ENCODE measurements around the gene ZCCHC14. TPM values are rescaled to one million over a fixed set of nuclear protein-coding genes. Genes with fewer than 3 reads are reported as not detected.
"Not testable (repeated sequence)": the region's sequence is repeated elsewhere in the genome, so short reads cannot be mapped to it uniquely, and the experiment has no call there.

The ZCCHC14 gene
- total RNA-seq, 6 donors from 2014 or later, result 17.2 to 35.3 (median 26.3) TPM

GRCh38 chr16:87526238-87526947, 33.6 kb upstream of the ZCCHC14 start:
- H3K27ac ChIP-seq, result no peak overlapping the region
- H3K27me3 ChIP-seq, result no peaks in the 10 kb centered on the region
- no peak for TF ChIP-seq POLR2AphosphoS5 (IDR thresholded peaks at IDR 0.05)
- no peak for TF ChIP-seq EP300 (IDR thresholded peaks at IDR 0.05)
- no peak for TF ChIP-seq CTCF (IDR thresholded peaks at IDR 0.05)
- no peak for TF ChIP-seq POLR2A (IDR thresholded peaks at IDR 0.05)
- no peak for DNase-seq
- H3K4me1 ChIP-seq, result no peaks in the 10 kb centered on the region
- no peak overlapping the region for H3K4me3 ChIP-seq
- H3K36me3 ChIP-seq, result no peaks in the 10 kb centered on the region
- 90 to 92% methylated on average over 6 of the region's 6 CpGs for WGBS, 2 donors
- no peak for ATAC-seq (ENCODE audit: low FRiP score in 2 of 2)
- peaks cover 0 to 9% (median 8%) of the 10 kb centered on the region in 4 donors for H3K9me3 ChIP-seq

- H3K4me3 ChIP-seq, result no peak overlapping the region
- no peak for DNase-seq
- no peaks in the 10 kb centered on the region for H3K36me3 ChIP-seq
- H3K9me3 ChIP-seq, result peaks cover 0 to 9% (median 8%) of the 10 kb centered on the region in 4 donors
- H3K27ac ChIP-seq, result no peak overlapping the region
- no peak for ATAC-seq (ENCODE audit: low FRiP score in 2 of 2)
- WGBS, 2 donors, result 72 to 85% methylated on average over 4 of the region's 4 CpGs
- TF ChIP-seq POLR2A (IDR thresholded peaks at IDR 0.05) (no peak), EP300 (IDR thresholded peaks at IDR 0.05) (no peak), POLR2AphosphoS5 (IDR thresholded peaks at IDR 0.05) (no peak), CTCF (IDR thresholded peaks at IDR 0.05) (no peak)
- no peaks in the 10 kb centered on the region for H3K4me1 ChIP-seq
- H3K27me3 ChIP-seq, result no peaks in the 10 kb centered on the region
Observed at GRCh38 chr16:87525352-87525751, 32.5 kb upstream of the ZCCHC14 start.

- no peak for ATAC-seq (ENCODE audit: low FRiP score in 2 of 2)
- H3K36me3 ChIP-seq, result no peaks in the 10 kb centered on the region
- peaks cover 0 to 3% (median under 1%) of the 10 kb centered on the region in 4 donors for H3K9me3 ChIP-seq
- no peak overlapping the region for H3K27ac ChIP-seq
- TF ChIP-seq POLR2A (IDR thresholded peaks at IDR 0.05) (no peak), EP300 (IDR thresholded peaks at IDR 0.05) (no peak)
- no peak for DNase-seq
- WGBS, 2 donors, result 78 to 83% methylated on average over 4 of the region's 4 CpGs
- no peaks in the 10 kb centered on the region for H3K27me3 ChIP-seq
- H3K4me1 ChIP-seq, result no peaks in the 10 kb centered on the region
- no peak overlapping the region for H3K4me3 ChIP-seq
Observed at GRCh38 chr16:87524407-87524806, 31.6 kb upstream of the ZCCHC14 start.

- not testable (repeated sequence) for H3K36me3 ChIP-seq; H3K4me1 ChIP-seq; H3K9me3 ChIP-seq; H3K4me3 ChIP-seq; ATAC-seq (ENCODE audit: low FRiP score in 2 of 2); H3K27ac ChIP-seq; DNase-seq; H3K27me3 ChIP-seq
- WGBS, 2 donors, result 82 to 93% methylated on average over 6 of the region's 6 CpGs
Observed at GRCh38 chr16:87523605-87524004, 30.8 kb upstream of the ZCCHC14 start.

GRCh38 chr16:87521764-87522163, 28.9 kb upstream of the ZCCHC14 start:
- not testable (repeated sequence) for H3K4me3 ChIP-seq, DNase-seq, H3K9me3 ChIP-seq, H3K27me3 ChIP-seq, H3K27ac ChIP-seq, H3K36me3 ChIP-seq
- ATAC-seq (ENCODE audit: low FRiP score in 2 of 2), result peak in 1 of 2 donors; percentile 10
- peaks cover 6 to 20% (median 9%) of the 10 kb centered on the region in 4 donors for H3K4me1 ChIP-seq
- 61 to 76% methylated on average over 7 of the region's 7 CpGs for WGBS, 2 donors

- not testable (repeated sequence) for DNase-seq; ATAC-seq (ENCODE audit: low FRiP score in 2 of 2); H3K36me3 ChIP-seq; H3K27me3 ChIP-seq; H3K4me3 ChIP-seq; H3K9me3 ChIP-seq
- H3K4me1 ChIP-seq, result peaks cover 6 to 20% (median 9%) of the 10 kb centered on the region in 4 donors
- peak overlapping the region in 2 of 4 donors; percentile 67 to 82 for H3K27ac ChIP-seq
- WGBS, 2 donors, result 30 to 43% methylated on average over 4 of the region's 4 CpGs
Observed at GRCh38 chr16:87519170-87519569, 26.3 kb upstream of the ZCCHC14 start.

GRCh38 chr16:87518430-87519051, 25.7 kb upstream of the ZCCHC14 start:
- WGBS, 2 donors, result 75 to 85% methylated on average over 10 to 21 of the region's 21 CpGs
- H3K36me3 ChIP-seq, H3K27me3 ChIP-seq, H3K9me3 ChIP-seq, H3K4me3 ChIP-seq: not testable (repeated sequence)
- peak; percentile 68 to 78 for ATAC-seq (ENCODE audit: low FRiP score in 2 of 2)
- H3K4me1 ChIP-seq, result peaks cover 6 to 20% (median 9%) of the 10 kb centered on the region in 4 donors
- peak overlapping the region; percentile 60 to 82 (median 68) for H3K27ac ChIP-seq
- peak in 1 of 2 donors; percentile 39 for DNase-seq

GRCh38 chr16:87517610-87518429, 25.0 kb upstream of the ZCCHC14 start:
- not testable (repeated sequence) for H3K4me3 ChIP-seq, H3K9me3 ChIP-seq, H3K36me3 ChIP-seq, H3K27me3 ChIP-seq
- DNase-seq, result peak in 1 of 2 donors; percentile 73
- Histone ChIP-seq H3K4me1 (peaks cover 6 to 20% (median 9%) of the 10 kb centered on the region in 4 donors), H3K27ac (peak overlapping the region; percentile 60 to 82 (median 68))
- 62 to 86% methylated on average over 11 to 33 of the region's 34 CpGs for WGBS, 2 donors
- ATAC-seq (ENCODE audit: low FRiP score in 2 of 2), result peak; percentile 10 to 31

All from upper lobe of left lung (tissue), 6 donors.